GDM1 (cell line): ENCODE data around the gene TMEM238L.

Experiments used
- DNase-seq: peaks from one replicate; lab custom pipeline; 2025; lab: John Stamatoyannopoulos, UW

The TMEM238L gene

DNA sequence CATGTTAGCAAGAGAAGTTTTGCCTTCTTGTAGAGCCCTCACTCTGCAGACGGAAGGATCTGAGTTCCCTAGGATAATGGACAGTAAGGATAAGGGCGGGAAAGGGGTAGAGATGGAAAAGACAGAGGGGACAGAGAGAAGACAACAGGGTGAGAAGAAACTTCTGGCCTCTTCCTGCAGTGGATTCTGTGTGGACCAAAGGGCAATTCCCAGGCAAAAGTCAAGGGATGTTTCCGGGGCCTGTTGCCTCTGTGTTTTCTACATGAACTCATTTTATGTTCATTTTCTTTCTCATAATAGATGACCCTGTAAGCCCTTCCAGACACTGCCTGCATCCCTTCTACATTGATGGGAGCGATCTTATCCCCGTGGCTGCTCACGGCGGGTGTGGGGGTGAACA, 647 bp upstream of the TMEM238L start:
- DNase-seq = no peak

DNA sequence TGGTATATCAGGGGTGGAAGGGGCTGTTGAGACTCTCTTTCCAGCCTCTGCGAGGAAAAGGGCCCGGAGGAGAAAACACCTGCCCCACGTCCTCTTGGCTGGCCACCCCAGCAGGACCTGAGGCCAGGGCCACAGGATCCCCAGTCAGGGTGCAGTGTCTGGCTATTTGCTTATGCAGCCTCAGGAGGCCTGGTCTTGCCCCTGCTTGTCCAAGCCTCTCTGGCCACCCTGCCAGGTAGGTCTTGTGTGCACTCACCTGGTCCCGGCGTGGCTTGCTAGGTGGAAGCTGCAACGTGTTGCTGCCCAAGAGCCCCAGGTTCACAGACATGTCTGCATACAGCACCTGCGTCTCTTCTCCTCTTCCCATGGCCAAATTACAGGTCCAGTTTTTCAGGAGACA, 549 bp downstream of the TMEM238L start:
- DNase-seq = no peak

DNA sequence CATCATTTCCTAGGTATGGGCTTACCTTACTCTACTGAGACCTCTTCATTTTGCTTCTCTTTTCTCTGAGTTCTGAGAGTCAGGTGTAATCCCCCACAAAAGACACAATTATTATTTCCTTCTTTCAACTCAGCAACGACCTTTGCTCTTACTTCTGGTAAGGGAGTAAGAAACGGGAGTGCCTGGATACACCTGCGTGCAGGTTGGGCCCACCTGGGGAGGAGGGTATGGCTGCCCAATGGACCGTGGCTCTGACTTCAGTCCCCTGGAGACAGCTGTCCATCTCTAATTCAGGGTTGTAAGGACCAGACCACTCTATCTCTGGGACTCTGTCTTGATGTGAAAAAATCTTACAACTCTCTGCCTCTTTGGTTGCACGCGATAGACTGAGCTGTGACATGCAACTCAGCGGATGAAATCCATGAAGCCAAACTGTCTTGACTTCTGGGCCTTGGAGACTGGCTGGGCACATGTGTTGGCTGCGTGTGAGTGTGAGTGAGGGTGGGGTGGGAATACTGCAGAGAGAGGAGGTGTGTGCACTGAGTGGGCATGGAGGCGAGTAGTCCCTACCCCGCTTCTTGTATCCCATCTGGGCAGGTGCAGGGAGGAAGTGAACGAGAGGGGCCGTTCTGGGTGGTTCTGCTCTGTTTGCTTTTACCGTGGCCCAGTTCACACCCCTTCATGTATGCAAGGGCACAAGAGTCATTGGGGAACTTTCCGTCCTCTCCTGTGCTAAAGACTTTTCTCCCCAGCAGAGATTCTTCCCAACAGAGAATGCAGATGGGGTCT, 1.2 kb downstream of the TMEM238L start:
- DNase-seq = no peak

DNA sequence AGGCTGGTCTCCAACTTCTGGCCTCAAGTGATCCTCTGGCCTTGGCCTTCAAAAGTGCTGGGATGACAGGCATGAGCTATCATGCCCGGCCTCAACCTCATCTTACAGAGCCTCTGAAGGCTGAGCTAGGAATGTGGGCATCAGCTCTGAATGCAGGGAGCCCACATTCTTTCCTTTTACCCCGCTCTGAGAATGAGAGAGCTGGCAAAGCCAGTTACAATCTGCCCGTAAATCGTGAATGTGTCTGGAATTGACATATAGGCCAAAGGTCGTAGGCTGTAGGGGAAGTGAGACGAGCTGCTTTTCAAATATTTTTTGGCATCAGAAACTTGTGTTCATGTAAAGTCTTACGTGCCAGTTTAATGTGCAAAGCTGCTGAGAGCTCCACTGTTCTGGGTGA, 4.5 kb downstream of the TMEM238L start:
- no peak for DNase-seq

DNA sequence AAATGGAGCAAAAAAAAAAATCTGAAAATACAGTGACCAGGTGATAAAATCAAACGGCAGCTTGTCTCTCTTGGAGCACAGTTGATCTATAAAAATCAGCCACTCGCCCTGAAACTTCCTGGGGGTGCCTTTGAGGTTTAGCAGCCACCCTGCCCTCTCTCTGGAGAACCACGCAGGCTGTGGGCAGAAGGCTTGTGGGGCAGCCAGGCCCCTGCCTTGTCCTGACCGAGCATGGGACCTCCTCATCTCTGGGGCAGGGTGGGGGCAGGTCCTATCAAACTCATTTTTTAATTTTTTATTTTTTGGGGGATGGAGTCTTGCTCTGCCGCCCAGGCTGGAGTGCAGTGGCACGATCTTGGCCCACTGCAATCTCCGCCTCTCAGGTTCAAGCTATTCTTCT, 5.0 kb downstream of the TMEM238L start:
- no peak for DNase-seq

DNA sequence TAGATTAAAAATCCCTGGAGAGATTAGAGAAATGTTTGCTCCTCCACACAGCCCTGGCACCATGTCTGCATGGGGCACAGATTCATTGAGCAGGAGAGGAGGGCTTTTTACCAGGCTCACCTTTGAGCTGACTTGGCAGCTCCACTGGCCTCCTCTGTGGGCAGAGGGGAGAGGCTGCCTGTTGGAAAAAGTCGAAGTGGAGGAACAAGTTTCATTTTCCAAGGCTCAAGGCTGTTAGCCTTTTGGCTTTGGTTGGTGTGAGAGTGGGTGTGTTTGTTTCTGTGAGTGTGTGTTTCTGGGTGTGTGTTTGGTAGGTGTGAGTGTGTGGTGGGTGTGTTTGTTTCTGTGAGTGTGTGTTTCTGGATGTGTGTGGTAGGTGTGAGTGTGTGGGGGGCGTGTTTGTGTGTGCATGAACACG, 5.6 kb downstream of the TMEM238L start:
- DNase-seq = no peak

DNA sequence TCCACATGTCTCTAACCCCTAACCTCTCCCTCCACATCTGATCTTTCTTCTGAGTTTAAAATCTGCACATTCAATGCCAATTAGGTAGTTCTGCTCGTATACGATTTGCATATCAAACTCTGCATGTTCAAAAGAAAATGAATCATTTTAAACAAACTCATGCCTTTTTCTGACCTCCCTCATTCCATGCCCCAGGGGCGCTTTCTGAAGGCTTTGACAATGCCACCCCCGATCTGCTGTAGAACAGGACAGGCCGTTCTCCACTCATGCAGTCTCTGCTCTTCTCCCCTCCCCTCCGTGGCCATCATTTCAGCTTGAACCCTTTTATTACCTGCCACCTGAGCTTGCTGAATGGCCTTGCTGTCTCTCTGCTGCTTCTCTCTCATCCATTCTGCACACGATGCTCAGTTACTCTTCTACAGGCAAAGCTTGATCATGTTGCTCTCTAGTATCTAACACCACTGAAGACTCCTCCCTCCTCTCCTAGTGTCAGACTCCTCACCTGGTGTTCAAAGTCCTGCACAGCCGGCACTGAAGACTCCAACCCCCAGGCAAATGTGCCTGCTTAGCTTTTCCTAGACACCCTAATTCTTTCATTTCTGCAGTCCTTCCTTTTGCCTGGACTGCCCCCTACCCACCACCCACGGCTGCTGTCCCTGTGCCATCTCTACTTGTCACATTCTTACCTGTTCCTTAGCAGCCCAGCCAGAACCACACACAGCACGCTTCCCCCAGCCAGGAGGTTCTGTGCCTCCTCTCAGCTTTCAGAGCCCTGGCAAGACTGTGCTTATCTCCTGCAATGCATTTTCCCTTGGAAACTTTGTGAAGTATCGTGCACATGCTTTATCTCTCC, 6.2 kb downstream of the TMEM238L start:
- no peak for DNase-seq

DNA sequence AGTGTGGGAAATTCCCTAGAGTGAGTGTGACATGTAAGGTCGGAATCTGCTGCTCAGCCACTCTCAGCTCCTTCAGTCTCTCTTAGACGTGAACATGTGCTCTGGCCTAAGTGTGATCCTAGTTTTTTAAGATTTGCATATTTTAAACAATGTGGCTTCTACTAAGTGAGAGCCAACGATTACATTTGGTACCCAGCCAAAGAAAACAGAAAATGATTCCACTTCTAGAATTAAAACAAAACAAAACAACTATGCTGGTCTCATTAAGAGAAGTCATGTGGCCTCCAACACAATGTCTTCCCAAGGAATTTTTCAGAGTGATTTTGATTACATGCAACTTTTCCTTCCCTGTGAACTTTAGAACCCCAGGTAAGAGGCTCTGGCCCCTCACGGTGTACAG, 10.1 kb downstream of the TMEM238L start:
- DNase-seq = no peak

DNA sequence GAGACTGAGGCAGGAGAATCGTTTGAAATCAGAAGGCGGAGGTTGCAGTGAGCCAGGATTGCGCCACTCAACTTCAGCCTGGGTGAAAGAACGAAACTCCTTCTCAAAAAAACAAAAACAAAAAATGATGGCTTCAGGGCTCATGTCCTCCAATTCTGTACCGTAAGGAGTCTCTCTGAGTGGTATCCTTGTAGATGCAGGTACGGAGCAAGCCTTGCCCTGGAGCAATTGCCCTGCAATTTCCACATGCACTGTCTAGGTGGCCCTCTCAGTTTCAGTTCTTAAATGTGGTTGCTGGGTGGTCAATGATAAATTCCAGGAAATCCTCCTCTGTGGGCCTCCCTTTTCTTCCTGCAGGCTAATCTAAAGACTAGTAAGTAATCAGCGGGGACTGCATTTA, 10.6 kb downstream of the TMEM238L start:
- DNase-seq = no peak

DNA sequence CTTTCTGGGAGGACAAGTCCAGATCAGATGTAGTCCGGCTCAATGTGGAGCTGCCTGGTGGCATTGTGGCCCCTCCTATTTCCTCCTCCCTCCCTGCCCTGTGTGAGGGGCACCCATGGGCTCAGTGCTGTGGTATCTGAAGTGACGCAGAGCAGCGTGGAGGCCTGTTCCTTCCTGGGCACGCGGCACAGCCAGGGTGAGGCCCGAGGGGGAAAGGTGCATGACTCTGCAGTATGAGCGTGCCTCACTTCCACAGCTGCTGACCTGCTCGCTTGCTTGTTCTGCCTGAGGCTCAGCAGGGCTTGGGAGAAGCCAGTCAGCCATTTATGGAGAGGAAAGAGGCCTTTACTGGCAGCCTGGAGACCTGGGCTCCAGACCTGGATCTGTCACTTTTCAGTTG, 11.7 kb downstream of the TMEM238L start:
- peak; percentile 29 for DNase-seq

DNA sequence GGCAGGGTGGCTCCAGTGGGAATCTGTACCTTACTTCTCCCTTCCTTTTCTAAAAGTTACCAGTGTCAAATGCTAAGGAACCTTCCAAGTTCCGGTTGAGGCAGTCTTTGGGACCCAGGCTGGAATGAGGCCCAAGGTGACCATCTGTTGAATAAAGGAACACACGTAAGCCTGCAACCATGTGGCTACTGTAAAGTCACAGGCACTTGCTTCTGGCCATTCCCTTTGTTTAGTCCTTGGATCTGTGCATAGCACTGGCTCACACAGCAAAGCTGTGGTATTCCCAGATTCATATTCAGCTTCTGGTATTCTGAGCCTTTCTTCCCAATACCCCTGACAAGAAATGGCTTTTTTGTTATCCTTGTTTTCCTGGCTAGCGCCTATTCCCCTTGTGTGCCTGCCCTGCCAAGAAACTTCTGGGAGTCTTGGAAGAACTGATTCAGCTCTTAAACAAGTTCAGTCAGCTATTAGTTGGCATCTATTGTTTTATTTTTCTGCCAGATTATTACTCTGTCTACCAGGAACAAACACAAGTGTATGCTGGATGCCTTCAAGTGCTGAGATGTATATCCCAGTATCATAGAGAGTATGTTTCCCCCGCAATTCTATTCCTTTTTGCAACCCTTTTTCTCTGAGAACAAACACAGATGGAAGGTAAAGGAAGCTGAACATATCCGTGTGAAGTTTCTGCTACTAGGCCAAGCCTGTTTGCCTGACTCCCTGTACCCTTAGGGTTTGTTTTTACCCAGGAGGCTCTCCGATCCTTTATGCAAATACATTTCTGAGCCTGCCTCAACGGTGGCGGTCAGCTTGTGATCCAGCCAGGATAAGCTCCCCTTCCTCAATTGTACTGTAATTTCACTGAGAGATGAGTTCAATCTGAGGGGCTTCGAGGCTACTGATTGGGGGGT, 13.2 kb downstream of the TMEM238L start:
- no peak for DNase-seq

DNA sequence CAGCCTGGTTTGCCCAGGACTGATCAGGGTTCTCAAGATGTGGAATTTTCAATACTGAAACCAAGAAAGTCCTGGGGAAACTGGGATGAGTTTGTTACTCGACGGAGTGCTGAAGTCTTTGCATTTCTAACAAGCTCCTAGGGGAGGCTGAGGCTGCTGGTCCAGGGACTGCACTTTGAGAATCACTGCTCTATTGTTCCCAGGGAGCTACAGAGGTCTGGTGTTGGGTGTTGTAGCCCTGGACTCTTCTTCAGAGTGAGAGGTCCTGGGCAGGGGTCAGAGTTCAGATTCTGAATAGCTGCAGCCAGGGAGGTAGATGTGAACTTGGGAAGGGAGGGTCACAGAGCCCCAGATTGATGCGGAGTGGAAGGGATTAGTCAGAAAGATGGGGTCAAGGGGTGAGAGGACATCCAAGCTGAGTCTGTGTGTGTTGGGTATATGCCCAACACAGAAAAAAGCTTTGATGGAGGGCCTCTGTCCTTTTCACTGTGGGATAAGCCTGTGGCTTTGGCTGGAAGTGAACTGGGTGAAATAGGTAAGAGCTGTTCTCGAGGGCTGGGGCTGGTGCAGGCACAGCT, 14.1 kb downstream of the TMEM238L start:
- DNase-seq = no peak

DNA sequence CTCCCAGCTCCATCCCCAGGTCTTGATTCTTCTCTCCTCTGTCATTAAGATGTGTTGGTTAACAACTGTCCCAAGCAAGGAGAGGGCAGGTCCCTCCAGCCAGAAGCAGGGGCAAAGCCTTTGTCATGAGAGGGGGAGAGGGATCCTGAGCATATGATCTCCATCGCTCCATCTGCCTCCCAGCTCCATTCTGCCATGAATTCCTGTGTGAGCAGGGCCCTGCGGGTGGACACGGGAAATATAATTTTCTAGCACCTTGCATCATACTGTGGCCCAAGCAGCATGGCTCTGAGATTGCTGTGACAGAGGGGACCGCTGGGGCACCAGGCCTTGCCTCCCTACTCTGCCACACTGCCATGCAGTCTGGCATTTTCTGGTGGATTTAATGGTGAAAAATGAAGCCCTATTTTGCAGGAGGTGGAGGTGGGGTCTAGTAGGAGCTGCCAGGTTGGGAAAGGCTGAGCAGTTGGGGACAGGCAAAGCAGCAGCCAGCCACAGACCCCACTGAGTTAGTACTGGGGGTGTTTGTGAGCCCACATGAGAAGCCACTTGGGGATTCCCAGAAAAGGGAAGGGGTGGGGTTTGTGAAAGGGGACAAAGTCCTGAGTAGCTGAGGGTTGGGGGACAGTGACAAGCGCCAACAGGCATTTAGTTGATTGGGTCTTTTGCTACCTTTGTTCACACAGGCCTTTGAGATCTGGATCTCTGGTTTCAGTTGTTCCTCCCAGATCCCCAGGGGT, 16.4 kb downstream of the TMEM238L start:
- no peak for DNase-seq

DNA sequence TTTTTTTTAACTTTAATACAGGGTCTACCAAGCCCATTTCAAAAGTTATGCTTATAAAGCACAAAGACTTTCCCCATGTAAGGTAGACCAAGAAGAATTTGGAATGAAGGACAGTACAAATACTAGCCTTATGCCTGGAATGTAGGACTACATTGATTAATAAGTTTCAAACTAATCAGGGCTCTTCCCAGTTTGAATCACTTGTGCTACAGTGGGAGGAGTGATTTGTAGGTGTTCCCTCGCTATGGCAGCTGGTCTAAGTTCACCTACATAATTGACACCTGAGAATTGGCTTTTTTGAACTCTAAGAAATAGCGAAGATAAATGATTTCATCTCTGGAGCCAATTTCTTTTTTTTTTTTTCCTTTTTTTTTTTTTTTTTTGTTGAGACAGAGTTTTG, 18.6 kb downstream of the TMEM238L start:
- no peak for DNase-seq

DNA sequence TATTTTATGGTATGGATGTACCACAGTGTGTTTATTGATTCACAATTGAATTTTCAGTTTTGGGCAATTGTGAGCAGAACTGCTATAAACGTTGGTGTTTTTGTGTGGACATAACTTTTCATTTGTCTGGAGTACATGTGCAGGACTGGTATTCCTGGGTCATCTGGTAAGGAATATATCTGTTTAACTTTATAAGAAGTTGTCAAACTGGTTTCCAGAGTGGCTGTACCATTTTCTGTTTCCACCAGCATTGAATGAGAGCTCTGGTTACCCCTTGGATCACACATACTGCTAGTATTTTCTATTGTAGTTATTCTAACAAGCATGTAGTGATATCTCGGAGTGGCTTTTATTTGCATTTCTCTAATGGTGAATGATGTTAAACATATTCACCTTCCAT, 24.3 kb downstream of the TMEM238L start:
- DNase-seq = no peak

DNA sequence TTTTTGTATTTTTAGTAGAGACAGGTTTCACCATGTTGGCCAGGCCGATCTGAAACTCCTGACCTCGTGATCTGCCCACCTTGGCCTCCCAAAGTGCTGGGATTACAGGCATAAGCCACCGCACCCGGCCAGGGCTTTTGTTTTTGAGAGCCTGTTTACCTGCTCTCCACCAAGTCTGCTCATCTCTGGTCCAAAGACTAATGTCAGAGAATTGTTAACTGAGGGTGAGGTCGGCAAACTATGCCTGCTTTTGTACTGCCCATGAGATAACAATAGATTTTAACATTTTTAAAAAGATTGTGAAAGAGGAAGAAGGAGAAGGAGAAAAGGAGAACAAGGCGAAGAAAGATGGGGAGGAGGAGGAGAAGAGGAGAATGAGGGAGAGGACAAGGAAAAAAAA, 26.0 kb downstream of the TMEM238L start:
- DNase-seq = no peak

DNA sequence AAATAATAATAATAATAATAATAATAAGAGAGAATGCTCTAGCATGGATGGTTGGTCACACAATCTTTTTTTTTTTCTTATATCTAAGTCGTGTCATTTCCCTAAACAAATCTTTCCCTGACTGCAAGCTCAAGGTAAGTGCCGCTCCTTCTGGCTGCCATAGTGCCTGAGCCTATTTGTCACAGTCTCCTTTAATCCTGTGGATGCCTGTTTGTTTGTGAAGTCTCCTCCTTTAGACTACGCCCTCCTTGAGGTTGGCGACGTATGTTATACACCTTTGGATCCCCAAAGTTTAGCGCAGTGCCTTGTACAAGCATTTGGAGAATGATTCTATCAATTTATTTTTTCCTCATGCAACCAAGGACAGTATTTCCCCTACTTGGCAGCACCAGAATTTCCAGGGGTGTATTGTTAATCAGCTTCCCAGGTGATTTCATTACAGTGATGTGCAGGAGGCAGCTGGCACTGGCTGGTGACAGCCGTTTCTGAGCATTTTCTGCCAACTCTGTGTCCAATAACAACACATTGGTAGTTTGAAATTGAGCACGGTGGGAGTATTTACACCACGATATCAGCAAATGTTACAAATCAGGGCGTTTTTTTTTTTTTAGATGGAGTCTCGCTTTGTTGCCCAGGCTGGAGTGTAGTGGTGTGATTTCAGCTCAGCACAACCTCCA, 26.6 kb downstream of the TMEM238L start:
- DNase-seq = no peak

DNA sequence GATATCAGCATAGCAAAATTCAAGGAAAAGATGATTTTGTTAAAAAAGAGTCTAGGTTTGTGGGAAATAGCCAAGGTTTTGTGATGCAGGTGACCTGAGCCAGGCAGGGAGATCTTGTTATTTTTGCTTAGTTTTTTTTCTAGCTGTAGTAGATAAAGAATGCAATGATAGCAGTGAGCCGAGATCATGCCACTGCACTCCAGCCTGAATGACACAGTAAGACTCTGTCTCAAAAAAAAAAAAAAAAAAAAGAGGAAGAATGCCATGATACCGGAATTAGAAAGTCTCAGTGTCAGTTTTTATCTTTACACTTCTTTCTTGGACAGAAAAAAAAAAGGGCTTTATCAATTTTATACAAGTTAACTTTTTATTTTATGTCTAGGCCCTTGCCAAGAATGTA, 27.5 kb downstream of the TMEM238L start:
- DNase-seq = no peak

DNA sequence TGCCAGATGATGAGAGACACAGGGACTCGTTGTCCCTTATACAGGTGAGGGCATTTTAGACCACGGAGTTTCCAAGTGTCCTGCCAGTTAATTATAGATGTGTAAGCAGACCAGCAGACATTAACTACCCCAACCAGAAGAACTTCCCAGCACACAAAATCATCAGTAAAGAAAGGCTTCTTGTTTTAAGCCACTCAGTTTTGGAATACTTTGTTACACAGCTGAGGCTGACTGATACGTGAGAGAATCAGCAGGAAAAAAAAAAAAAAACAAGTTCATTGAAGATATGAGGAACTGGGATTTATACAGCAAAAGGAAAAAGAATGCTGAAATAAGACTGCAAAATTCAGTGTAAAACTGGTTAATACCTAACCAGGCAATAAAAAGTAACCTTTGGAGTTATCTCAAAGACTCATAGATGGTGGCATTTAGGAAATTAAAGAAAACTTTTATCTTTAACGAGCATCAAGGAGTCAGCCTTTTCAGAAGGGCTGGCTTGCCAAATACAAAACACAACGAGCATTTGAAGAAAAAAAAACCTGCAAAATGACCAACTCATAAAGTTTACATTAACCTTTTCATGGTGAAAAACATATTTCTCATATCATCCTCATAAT, 28.1 kb downstream of the TMEM238L start:
- DNase-seq = no peak

DNA sequence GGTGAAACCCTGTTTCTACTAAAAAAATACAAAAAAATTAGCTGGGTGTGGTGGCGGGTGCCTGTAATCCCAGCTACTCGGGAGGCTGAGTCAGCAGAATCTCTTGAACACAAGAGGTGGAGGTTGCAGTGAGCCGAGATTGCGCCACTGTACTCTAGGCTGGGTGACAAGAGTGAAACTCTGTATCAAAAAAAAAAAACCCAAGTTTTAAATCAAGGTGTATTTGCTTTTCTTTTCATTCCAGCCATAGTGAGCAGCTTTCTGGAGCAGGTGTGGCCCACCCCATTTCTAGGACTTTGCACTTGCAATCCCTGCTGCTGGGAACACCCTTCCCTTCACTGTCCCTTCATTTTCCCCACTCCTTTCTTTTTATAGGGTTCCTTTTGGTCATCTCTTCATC, 28.8 kb downstream of the TMEM238L start:
- no peak for DNase-seq
